HG03025 (cell line): ENCODE results near the gene FBXL17.

Experiments used
- ATAC-seq: cut with Tn5 transposase; IDR thresholded peaks from one replicate; pipeline ENCODE4 v1.9.1; 2021; ENCODE audit warnings: mild to moderate bottlenecking, moderate library complexity; ENCODE audit not compliant: unreplicated experiment, low FRiP score

Gene FBXL17

GRCh38 chr5:108028412-108028811 lies 353.5 kb downstream of the FBXL17 start:
- no peak for ATAC-seq

GRCh38 chr5:108025957-108026356 lies 355.9 kb downstream of the FBXL17 start:
- no peak for ATAC-seq

GRCh38 chr5:108024986-108025385 lies 356.9 kb downstream of the FBXL17 start:
- ATAC-seq, result no peak

GRCh38 chr5:108016101-108016500 lies 365.8 kb downstream of the FBXL17 start:
- no peak for ATAC-seq

- ATAC-seq, result no peak
Observed at GRCh38 chr5:108006791-108007190, 375.1 kb downstream of the FBXL17 start.

- ATAC-seq, result no peak
Observed at GRCh38 chr5:108003178-108003577, 378.7 kb downstream of the FBXL17 start.

GRCh38 chr5:108001222-108001621 lies 380.7 kb downstream of the FBXL17 start:
- ATAC-seq, result no peak

GRCh38 chr5:107997338-107997980 lies 384.4 kb downstream of the FBXL17 start:
- no peak for ATAC-seq

- ATAC-seq, result no peak
Observed at GRCh38 chr5:107993341-107993740, 388.6 kb downstream of the FBXL17 start.

GRCh38 chr5:107990881-107991810 lies 390.8 kb downstream of the FBXL17 start:
- no peak for ATAC-seq

GRCh38 chr5:107985144-107985543 lies 396.8 kb downstream of the FBXL17 start:
- no peak for ATAC-seq

- no peak for ATAC-seq
Observed at GRCh38 chr5:107982703-107983425, 399.0 kb downstream of the FBXL17 start.

- no peak for ATAC-seq
Observed at GRCh38 chr5:107980923-107981692, 400.8 kb downstream of the FBXL17 start.

- ATAC-seq, result no peak
Observed at GRCh38 chr5:107979900-107980299, 402.0 kb downstream of the FBXL17 start.

GRCh38 chr5:107979291-107979690 lies 402.6 kb downstream of the FBXL17 start:
- no peak for ATAC-seq

GRCh38 chr5:107977550-107978071 lies 404.3 kb downstream of the FBXL17 start:
- ATAC-seq, result no peak

GRCh38 chr5:107975568-107975967 lies 406.3 kb downstream of the FBXL17 start:
- no peak for ATAC-seq

GRCh38 chr5:107971846-107972245 lies 410.1 kb downstream of the FBXL17 start:
- no peak for ATAC-seq

GRCh38 chr5:107969847-107970246 lies 412.1 kb downstream of the FBXL17 start:
- ATAC-seq, result no peak

GRCh38 chr5:107968998-107969397 lies 412.9 kb downstream of the FBXL17 start:
- no peak for ATAC-seq
